Activated CD8-positive, alpha-beta T cell treated with anti-CD3 and anti-CD28 coated beads for 36 hours (primary cell): Measurements from ENCODE around the gene HIPK3. TPM values are rescaled to one million over a fixed set of nuclear protein-coding genes. Genes with fewer than 3 reads are reported as not detected.

Experiments used
- ATAC-seq: fragments of 200-7000 bp; cut with Tn5 transposase; one replicate; pipeline ENCODE4 v1.10.0; 2021; ENCODE audit warnings: mild to moderate bottlenecking, moderate library complexity
- CTCF ChIA-PET: fragments of 350-600 bp; sonication (Branson Sonifier 250); formaldehyde crosslinking; loops from one replicate; lab custom pipeline; 2021; ENCODE audit warnings: antibody characterized with exemption; lab: Charles Lee
- POLR2A ChIA-PET: fragments of 350-600 bp; sonication (Branson Sonifier 250); formaldehyde crosslinking; loops from one replicate; lab custom pipeline; 2021; ENCODE audit warnings: antibody characterized with exemption; lab: Charles Lee
- DNase-seq: peaks from one replicate; pipeline ENCODE4 v3.0.0-alpha.2; 2020
- H3K27ac Mint-ChIP-seq: one replicate; pipeline ENCODE4 v1.8.0; 2021; ENCODE audit warnings: mild to moderate bottlenecking, mixed read lengths
- H3K27me3 Mint-ChIP-seq: one replicate; pipeline ENCODE4 v1.8.0; 2021; ENCODE audit warnings: mixed read lengths
- H3K36me3 Mint-ChIP-seq: one replicate; pipeline ENCODE4 v1.8.0; 2021; ENCODE audit warnings: low read depth, mixed read lengths
- H3K4me1 Mint-ChIP-seq: one replicate; pipeline ENCODE4 v1.8.0; 2021; ENCODE audit warnings: low read depth, mixed read lengths
- H3K4me3 Mint-ChIP-seq: one replicate; pipeline ENCODE4 v1.8.0; 2021; ENCODE audit warnings: mild to moderate bottlenecking, moderate library complexity, mixed read lengths
- H3K9me3 Mint-ChIP-seq: one replicate; pipeline ENCODE4 v1.8.0; 2021; ENCODE audit warnings: mixed read lengths
- CTCF ChIP-seq: fragments of 200-600 bp; IDR thresholded peaks from one replicate; pipeline ENCODE4 v1.8.0; 2022; ENCODE audit warnings: antibody characterized with exemption, mild to moderate bottlenecking
- intact Hi-C: fragments of 100-400 bp; cut with micrococcal nuclease; formaldehyde crosslinking; loops from one replicate; pipeline ENCODE4 v1.10.0; 2022
- total RNA-seq, 2 experiments: library from RNA; stranded (reverse); gene quantifications; one replicate each; pipeline ENCODE4 v1.2.3, GENCODE V29; 2021

Gene HIPK3
- total RNA-seq, 2 experiments from 2014 or later: 27.3 to 28.2 TPM

GRCh38 chr11:33310720-33311500 lies 53.7 kb downstream of the HIPK3 start:
- H3K36me3 Mint-ChIP-seq: peaks cover 8% of the 10 kb centered on the region
- POLR2A ChIA-PET: no interaction called here
- TF ChIP-seq CTCF: no peak
- no peaks in the 10 kb centered on the region for H3K9me3 Mint-ChIP-seq
- peaks cover 39% of the 10 kb centered on the region for H3K4me1 Mint-ChIP-seq
- no peak overlapping the region for H3K4me3 Mint-ChIP-seq
- no peaks in the 10 kb centered on the region for H3K27me3 Mint-ChIP-seq
- no peak for DNase-seq
- CTCF ChIA-PET: no interaction called here
- H3K27ac Mint-ChIP-seq: no peak overlapping the region
- no peak for ATAC-seq
- intact Hi-C loops: no loop called here

GRCh38 chr11:33311680-33312079 lies 54.5 kb downstream of the HIPK3 start:
- Mint-ChIP-seq H3K27me3 (no peaks in the 10 kb centered on the region), H3K4me1 (peaks cover 39% of the 10 kb centered on the region), H3K9me3 (no peaks in the 10 kb centered on the region), H3K27ac (no peak overlapping the region), H3K36me3 (peaks cover 8% of the 10 kb centered on the region), H3K4me3 (no peak overlapping the region)
- intact Hi-C loops: no loop called here
- ChIA-PET POLR2A (no interaction called here), CTCF (no interaction called here)
- no peak for DNase-seq
- no peak for ATAC-seq
- TF ChIP-seq CTCF: no peak

- Mint-ChIP-seq H3K4me3 (no peak overlapping the region), H3K36me3 (peaks cover 6% of the 10 kb centered on the region), H3K27me3 (no peaks in the 10 kb centered on the region), H3K9me3 (no peaks in the 10 kb centered on the region), H3K27ac (no peak overlapping the region), H3K4me1 (peaks cover 21% of the 10 kb centered on the region)
- DNase-seq (no peak), ATAC-seq (no peak)
- ChIA-PET CTCF (no interaction called here), POLR2A (no interaction called here)
- intact Hi-C loops: no loop called here
- TF ChIP-seq CTCF: no peak
Observed at GRCh38 chr11:33315822-33316221, 58.6 kb downstream of the HIPK3 start.

- Mint-ChIP-seq H3K27ac (peak overlapping the region; percentile 21), H3K36me3 (peaks cover 4% of the 10 kb centered on the region), H3K9me3 (no peaks in the 10 kb centered on the region), H3K4me1 (peaks cover 13% of the 10 kb centered on the region), H3K4me3 (no peak overlapping the region), H3K27me3 (no peaks in the 10 kb centered on the region)
- intact Hi-C loops: no loop called here
- TF ChIP-seq CTCF: no peak
- DNase-seq (no peak), ATAC-seq (peak; percentile 69)
- ChIA-PET CTCF (interaction anchor here (1.3 to 1.9 kb wide), 2 partner anchors 12 to 52 kb away, joined by 4 read pairs; no protein-coding TSS in a partner anchor), POLR2A (no interaction called here)
Observed at GRCh38 chr11:33317662-33318061, 60.5 kb downstream of the HIPK3 start.
